ENCODE measurements around the gene CEP112. TPM values are rescaled to one million over a fixed set of nuclear protein-coding genes. Genes with fewer than 3 reads are reported as not detected.

The CEP112 gene
- total RNA-seq (36.6 TPM), polyA plus RNA-seq (12.4 TPM)

GRCh38 chr17:66191593-66192377 is at the start of gene CEP112:
Gene CEP112 (minus strand): TSS chr17:66192133.
- peak within 1 kb of the TSS; percentile 42 for H3K27ac ChIP-seq (ENCODE audit: low read depth)
- H3K4me1 ChIP-seq (ENCODE audit: insufficient read depth), result no peaks in the 10 kb centered on the region
- peak; percentile 43 for DNase-seq (ENCODE audit: extremely low spot score)
- H3K36me3 ChIP-seq (ENCODE audit: insufficient read depth), result no peaks in the 10 kb centered on the region
- under 1% methylated on average over 83 of the region's 83 CpGs for WGBS
- H3K4me3 ChIP-seq (ENCODE audit: low read depth, low read length), result peak within 1 kb of the TSS; percentile 64

DNA sequence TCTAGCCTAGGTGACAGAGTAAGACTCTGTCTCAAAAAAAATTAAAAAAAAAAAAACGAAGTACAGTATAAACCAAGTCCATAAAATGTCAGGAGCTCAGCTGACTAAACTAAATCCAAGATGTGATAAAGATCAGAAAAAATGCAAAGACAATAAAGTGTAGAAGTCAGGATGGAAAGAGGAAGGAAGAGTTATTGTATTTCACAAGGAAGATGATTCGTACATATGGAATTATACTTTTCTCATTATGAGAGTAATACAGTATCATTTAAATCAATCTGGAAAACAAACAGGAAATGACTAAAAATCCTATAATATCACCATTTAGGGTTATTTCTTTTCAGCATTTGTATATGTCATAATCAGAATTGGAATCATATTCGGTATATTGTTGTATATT is 48.7 kb upstream of the CEP112 start:
- H3K4me3 ChIP-seq (ENCODE audit: low read depth, low read length), result no peak overlapping the region
- H3K4me1 ChIP-seq (ENCODE audit: insufficient read depth), result no peaks in the 10 kb centered on the region
- 41% methylated on average over 3 of the region's 3 CpGs for WGBS
- no peak for DNase-seq (ENCODE audit: extremely low spot score)
- H3K27ac ChIP-seq (ENCODE audit: low read depth), result no peak overlapping the region
- no peaks in the 10 kb centered on the region for H3K36me3 ChIP-seq (ENCODE audit: insufficient read depth)

DNA sequence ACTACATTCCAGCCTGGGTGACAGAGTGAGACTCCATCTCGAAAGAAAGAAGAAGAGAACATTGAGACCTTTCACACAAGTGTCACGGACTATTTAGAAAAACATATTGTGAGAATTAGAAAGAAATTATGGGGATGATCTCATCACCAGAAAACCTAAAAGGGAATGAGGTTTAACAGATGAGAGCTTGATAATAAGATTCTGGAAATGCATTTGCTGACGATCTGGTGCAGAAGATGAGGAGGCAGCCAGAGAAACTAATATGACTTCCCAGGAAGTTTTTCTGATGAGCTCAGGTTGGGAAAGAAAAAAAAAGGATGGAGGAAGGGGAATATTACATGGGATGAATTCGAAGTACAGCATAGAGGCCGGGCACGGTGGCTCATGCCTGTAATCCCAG is 48.1 kb upstream of the CEP112 start:
- DNase-seq (ENCODE audit: extremely low spot score), result no peak
- H3K27ac ChIP-seq (ENCODE audit: low read depth), result no peak overlapping the region
- H3K36me3 ChIP-seq (ENCODE audit: insufficient read depth), result no peaks in the 10 kb centered on the region
- H3K4me3 ChIP-seq (ENCODE audit: low read depth, low read length), result no peak overlapping the region
- 91% methylated on average over 6 of the region's 6 CpGs for WGBS
- no peaks in the 10 kb centered on the region for H3K4me1 ChIP-seq (ENCODE audit: insufficient read depth)

- H3K27ac ChIP-seq (ENCODE audit: low read depth), result no peak overlapping the region
- 96% methylated on average over 3 of the region's 3 CpGs for WGBS
- no peak for DNase-seq (ENCODE audit: extremely low spot score)
- no peaks in the 10 kb centered on the region for H3K36me3 ChIP-seq (ENCODE audit: insufficient read depth)
- H3K4me1 ChIP-seq (ENCODE audit: insufficient read depth), result no peaks in the 10 kb centered on the region
- H3K4me3 ChIP-seq (ENCODE audit: low read depth, low read length), result no peak overlapping the region
Observed at GRCh38 chr17:66235377-66235994, 43.6 kb upstream of the CEP112 start.

DNA sequence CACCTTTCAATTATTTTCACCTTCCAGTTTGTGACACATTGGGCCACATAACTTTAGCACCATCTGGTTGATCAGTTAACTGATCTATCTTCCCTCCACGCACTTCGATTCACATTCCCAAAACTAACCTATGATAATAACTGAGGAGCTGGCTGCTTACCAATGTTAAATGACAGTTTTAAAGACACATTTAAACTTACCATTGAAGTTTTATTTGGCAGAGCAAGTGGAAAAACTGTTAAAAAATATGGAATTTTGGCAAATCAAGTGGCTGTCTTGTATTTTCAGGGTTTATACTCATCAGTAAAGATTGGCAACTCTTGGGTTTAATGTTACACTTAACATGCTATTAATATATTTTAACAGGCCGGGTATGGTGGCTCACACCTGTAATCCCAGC is 42.7 kb upstream of the CEP112 start:
- Histone ChIP-seq H3K36me3 (ENCODE audit: insufficient read depth) (no peaks in the 10 kb centered on the region), H3K4me3 (ENCODE audit: low read depth, low read length) (no peak overlapping the region), H3K27ac (ENCODE audit: low read depth) (no peak overlapping the region), H3K4me1 (ENCODE audit: insufficient read depth) (no peaks in the 10 kb centered on the region)
- DNase-seq (ENCODE audit: extremely low spot score), result no peak
- 86% methylated on average over 3 of the region's 3 CpGs for WGBS

- Histone ChIP-seq H3K27ac (ENCODE audit: low read depth) (no peak overlapping the region), H3K36me3 (ENCODE audit: insufficient read depth) (no peaks in the 10 kb centered on the region), H3K4me3 (ENCODE audit: low read depth, low read length) (no peak overlapping the region), H3K4me1 (ENCODE audit: insufficient read depth) (no peaks in the 10 kb centered on the region)
- no peak for DNase-seq (ENCODE audit: extremely low spot score)
- WGBS, result 78% methylated on average over 8 of the region's 8 CpGs
Observed at GRCh38 chr17:66233023-66233753, 41.3 kb upstream of the CEP112 start.

DNA sequence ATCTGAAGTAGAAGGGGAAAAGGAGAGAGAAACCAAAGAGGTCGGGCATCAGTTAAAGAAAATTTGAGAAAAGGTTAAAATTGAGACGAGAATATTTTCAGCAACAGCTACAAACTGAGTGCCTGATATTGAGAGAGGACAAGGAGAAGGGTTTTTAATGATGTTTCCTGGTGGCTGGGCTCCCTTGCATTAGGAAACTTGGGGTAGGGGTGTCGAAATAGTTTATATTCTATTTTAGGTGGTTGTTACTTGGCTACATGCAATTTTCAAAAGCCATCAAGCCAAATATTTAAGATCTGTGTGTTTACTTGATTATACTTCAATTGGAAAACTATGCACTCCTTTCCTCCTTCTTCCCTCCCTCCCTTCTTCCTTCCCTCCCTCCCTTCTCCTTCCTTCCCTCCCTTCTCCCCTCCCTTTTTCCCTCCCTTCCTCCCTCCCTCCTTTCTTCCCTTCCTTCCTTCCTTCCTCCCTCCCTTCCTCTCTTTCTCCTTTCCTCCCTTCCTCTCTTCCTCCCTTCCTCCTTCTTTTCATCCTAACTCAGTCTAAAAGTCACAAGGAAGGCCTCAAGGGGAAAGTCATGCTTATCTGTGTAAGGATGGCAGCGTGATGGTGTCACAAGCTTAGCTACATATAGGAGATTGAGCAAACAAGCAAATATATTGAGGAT is 39.1 kb upstream of the CEP112 start:
- no peak for DNase-seq (ENCODE audit: extremely low spot score)
- Histone ChIP-seq H3K4me1 (ENCODE audit: insufficient read depth) (no peaks in the 10 kb centered on the region), H3K27ac (ENCODE audit: low read depth) (no peak overlapping the region), H3K4me3 (ENCODE audit: low read depth, low read length) (no peak overlapping the region), H3K36me3 (ENCODE audit: insufficient read depth) (no peaks in the 10 kb centered on the region)
- WGBS, result 80% methylated on average over 4 of the region's 4 CpGs

DNA sequence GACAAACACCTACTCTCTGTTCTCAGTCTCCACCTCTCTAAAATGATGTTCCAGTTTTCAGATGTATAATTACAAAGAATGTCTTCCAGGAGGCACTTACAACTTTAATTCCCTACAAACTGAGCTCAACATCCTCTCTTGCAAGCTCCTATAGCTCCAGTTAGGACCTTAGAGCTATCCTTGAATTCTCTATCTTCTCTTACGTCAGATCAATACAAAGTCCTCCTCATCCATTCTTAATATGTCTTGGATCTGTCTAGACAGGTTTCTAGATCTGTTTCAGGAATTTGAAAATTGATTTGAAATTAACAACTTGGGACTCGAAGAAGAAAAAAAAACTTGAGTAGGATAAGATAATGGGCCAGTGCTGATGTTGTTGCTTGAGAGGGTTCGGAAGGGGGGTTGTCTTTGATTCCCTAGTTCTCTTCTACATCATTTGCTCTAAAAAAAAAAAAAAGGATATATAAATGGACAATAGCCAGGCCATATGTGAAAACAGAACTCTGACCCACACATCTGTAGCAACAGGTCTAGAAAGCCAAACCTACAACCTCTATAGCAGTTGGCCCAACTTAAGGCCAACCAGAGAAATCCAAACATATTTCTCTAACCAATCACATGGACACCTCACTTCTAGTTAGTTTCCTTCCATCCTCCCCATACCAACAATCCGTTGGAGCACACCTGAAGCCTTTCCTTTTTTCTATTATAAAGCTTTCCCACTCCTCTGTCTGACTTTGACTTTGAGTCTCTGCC is 38.0 kb upstream of the CEP112 start:
- Histone ChIP-seq H3K27ac (ENCODE audit: low read depth) (no peak overlapping the region), H3K4me1 (ENCODE audit: insufficient read depth) (no peaks in the 10 kb centered on the region), H3K4me3 (ENCODE audit: low read depth, low read length) (no peak overlapping the region), H3K36me3 (ENCODE audit: insufficient read depth) (no peaks in the 10 kb centered on the region)
- no peak for DNase-seq (ENCODE audit: extremely low spot score)
- WGBS, result 85% methylated on average over 4 of the region's 4 CpGs

DNA sequence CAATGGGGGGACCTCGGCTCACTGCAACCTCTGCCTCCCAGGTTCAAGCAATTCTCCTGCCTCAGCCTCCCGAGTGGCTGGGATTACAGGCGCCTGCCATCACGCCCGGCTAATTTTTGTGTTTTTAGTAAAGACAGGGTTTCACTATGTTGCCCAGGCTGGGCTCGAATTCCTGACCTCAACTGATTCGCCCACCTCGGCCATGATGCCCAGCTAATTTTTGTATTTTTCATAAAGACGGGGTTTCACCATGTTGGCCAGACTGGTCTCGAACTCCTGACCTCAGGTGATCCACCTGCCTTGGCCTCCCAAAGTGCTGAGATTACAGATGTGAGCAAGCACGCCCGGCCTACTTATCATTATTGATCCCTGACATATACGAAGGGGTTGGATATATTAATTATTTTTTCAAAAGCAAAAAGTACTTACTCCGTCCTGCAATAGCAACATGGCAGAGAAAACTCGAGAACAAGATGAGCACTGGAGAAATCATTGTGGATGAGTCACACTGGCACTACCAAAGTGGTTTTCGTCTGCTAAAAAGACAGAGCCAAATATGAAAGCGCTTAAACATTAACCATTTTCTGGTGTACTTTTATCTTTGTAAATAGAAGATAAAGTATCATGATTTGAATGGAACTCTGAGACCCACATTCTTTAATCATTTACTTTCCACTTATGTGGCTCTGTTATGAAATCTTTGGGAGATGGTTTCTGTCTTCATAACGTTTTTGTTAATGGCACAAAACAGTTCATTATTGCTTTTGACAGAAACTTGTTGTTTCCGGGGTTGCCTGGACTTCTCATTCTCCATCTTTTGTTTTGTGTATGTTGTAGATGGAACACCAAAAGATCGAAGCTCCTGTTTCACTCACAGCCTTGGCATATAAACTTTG is 37.2 kb upstream of the CEP112 start, which contains the start of gene APOH:
APOH (minus strand) TSS at position 529 of the 896 bp plus-strand sequence; CDS start at position 493, 36 bp downstream.
- no peak within 1 kb of the TSS for H3K27ac ChIP-seq (ENCODE audit: low read depth)
- 86% methylated on average over 20 of the region's 20 CpGs for WGBS
- no peak for DNase-seq (ENCODE audit: extremely low spot score)
- H3K36me3 ChIP-seq (ENCODE audit: insufficient read depth), result no peaks in the 10 kb centered on the region
- no peak within 1 kb of the TSS for H3K4me3 ChIP-seq (ENCODE audit: low read depth, low read length)
- no peaks in the 10 kb centered on the region for H3K4me1 ChIP-seq (ENCODE audit: insufficient read depth)

- H3K36me3 ChIP-seq (ENCODE audit: insufficient read depth), result no peaks in the 10 kb centered on the region
Observed at GRCh38 chr17:66227212-66228045, 35.5 kb upstream of the CEP112 start.

GRCh38 chr17:66222798-66223350 is 30.9 kb upstream of the CEP112 start:
- Histone ChIP-seq H3K4me3 (ENCODE audit: low read depth, low read length) (no peak overlapping the region), H3K36me3 (ENCODE audit: insufficient read depth) (no peaks in the 10 kb centered on the region), H3K27ac (ENCODE audit: low read depth) (no peak overlapping the region), H3K4me1 (ENCODE audit: insufficient read depth) (no peaks in the 10 kb centered on the region)
- no peak for DNase-seq (ENCODE audit: extremely low spot score)
- WGBS, result 83% methylated on average over 5 of the region's 5 CpGs

More at GRCh38 chr17:66227212-66228045, 35.5 kb upstream of the CEP112 start:
- no peak overlapping the region for H3K27ac ChIP-seq (ENCODE audit: low read depth)
- no peak overlapping the region for H3K4me3 ChIP-seq (ENCODE audit: low read depth, low read length)
- no peak for DNase-seq (ENCODE audit: extremely low spot score)
- H3K4me1 ChIP-seq (ENCODE audit: insufficient read depth), result no peaks in the 10 kb centered on the region
- WGBS, result 84% methylated on average over 4 of the region's 4 CpGs
